Endothelial cell of umbilical vein (primary cell): ENCODE results near the gene SFTPD.

ENCODE experiments used
- EZH2 ChIP-seq: IDR thresholded peaks from 2 replicates; pipeline ENCODE4 v1.6.1; 2012; ENCODE audit warnings: borderline replicate concordance, low read depth, mild to moderate bottlenecking, moderate library complexity, low read length, inconsistent platforms; ENCODE audit not compliant: severe bottlenecking
- FOS ChIP-seq: IDR thresholded peaks from 2 replicates; pipeline ENCODE4 v1.6.1; 2011; ENCODE audit warnings: mild to moderate bottlenecking, low read length, moderate library complexity, borderline replicate concordance; ENCODE audit not compliant: insufficient read depth
- GATA2 ChIP-seq: IDR thresholded peaks from 2 replicates; pipeline ENCODE4 v1.7.0; 2011; ENCODE audit warnings: low read depth, mild to moderate bottlenecking, moderate library complexity, mixed read lengths, low read length; ENCODE audit not compliant: insufficient read length, insufficient read depth
- MYC ChIP-seq: IDR thresholded peaks from one replicate; pipeline ENCODE4 v1.6.1; 2011; ENCODE audit warnings: mild to moderate bottlenecking, low read depth, low read length
- POLR2A ChIP-seq: IDR thresholded peaks from 2 replicates; pipeline ENCODE4 v1.6.1; 2012; ENCODE audit warnings: low read depth, mild to moderate bottlenecking, control low read depth, low read length
- POLR2AphosphoS5 ChIP-seq: IDR thresholded peaks from 2 replicates; pipeline ENCODE4 v1.6.1; 2012; ENCODE audit warnings: low read depth, mild to moderate bottlenecking, control low read depth, low read length, moderate library complexity; ENCODE audit not compliant: insufficient read depth
- TF ChIP-seq, protein P1 (sequence below), 2 donors: IDR thresholded peaks; 1 replicate in 1 of 2; 2 replicates in 1 of 2; pipeline ENCODE4 v1.5.1; 2011; ENCODE audit warnings: low read length in 2 of 2, mild to moderate bottlenecking in 2 of 2, moderate library complexity in 2 of 2, control low read depth in 1 of 2, inconsistent platforms in 1 of 2, low read depth in 1 of 2; ENCODE audit not compliant: insufficient read depth in 1 of 2; ENCODE audit errors: extremely low read depth in 1 of 2
- TF ChIP-seq, protein P2 (sequence below): IDR thresholded peaks from 2 replicates; pipeline ENCODE4 v1.6.1; 2011; ENCODE audit not compliant: insufficient read depth, insufficient read length

DNA sequence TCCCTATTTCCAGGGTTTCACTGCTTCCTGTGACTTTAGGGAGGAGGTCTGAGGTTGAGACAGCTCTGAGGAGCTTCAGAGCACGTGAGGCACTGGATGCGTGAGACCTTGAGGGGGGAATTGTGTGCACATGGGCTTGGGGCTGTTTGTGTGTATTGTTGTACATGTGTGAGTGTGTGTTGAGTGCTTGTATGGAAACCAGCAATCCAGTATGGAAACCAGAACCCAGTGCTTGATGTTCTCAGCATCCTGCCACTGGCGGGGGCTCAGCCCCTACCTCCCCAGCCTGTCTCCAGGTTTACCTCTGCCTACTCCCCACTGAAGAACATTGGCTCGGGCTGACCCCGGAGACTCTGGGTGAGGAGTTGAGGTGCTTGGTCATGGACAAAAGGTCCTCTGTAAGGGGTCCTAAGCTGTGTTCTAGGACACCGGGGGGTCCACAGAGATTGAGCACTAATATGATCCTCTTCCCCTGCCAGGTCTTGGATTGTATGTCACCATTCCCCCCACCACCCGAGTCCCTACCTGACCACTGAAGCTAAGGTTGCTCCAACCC lies 20.8 kb downstream of the SFTPD start:
- TF ChIP-seq, protein P1, sequence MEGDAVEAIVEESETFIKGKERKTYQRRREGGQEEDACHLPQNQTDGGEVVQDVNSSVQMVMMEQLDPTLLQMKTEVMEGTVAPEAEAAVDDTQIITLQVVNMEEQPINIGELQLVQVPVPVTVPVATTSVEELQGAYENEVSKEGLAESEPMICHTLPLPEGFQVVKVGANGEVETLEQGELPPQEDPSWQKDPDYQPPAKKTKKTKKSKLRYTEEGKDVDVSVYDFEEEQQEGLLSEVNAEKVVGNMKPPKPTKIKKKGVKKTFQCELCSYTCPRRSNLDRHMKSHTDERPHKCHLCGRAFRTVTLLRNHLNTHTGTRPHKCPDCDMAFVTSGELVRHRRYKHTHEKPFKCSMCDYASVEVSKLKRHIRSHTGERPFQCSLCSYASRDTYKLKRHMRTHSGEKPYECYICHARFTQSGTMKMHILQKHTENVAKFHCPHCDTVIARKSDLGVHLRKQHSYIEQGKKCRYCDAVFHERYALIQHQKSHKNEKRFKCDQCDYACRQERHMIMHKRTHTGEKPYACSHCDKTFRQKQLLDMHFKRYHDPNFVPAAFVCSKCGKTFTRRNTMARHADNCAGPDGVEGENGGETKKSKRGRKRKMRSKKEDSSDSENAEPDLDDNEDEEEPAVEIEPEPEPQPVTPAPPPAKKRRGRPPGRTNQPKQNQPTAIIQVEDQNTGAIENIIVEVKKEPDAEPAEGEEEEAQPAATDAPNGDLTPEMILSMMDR (IDR thresholded peaks at IDR 0.05; ENCODE audit: extremely low read depth in 1 of 2, insufficient read depth in 1 of 2, low read depth in 1 of 2, low read length in 2 of 2): no peak
- no peak for TF ChIP-seq POLR2A
- no peak for TF ChIP-seq GATA2
- TF ChIP-seq FOS: no peak
- no peak for TF ChIP-seq EZH2
- no peak for TF ChIP-seq POLR2AphosphoS5
- TF ChIP-seq, protein P2, sequence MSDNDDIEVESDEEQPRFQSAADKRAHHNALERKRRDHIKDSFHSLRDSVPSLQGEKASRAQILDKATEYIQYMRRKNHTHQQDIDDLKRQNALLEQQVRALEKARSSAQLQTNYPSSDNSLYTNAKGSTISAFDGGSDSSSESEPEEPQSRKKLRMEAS: no peak
- no peak for TF ChIP-seq MYC
